CD14-positive monocyte (primary cell): ENCODE measurements around the gene ZSCAN5C. TPM values are rescaled to one million over a fixed set of nuclear protein-coding genes. Genes with fewer than 3 reads are reported as not detected.
"Not testable (repeated sequence)": the region's sequence is repeated elsewhere in the genome, so short reads cannot be mapped to it uniquely, and the experiment has no call there.

Source experiments
- DNase-seq, 3 donors: peaks; one replicate each; pipeline ENCODE4 v3.0.0-alpha.2; 2011 to 2022
- H2AFZ ChIP-seq: 2 replicates; pipeline ENCODE4 v1.6.0; 2012; ENCODE audit warnings: mild to moderate bottlenecking, low read depth, low read length, inconsistent platforms; ENCODE audit not compliant: insufficient read depth, poor library complexity, severe bottlenecking
- H3K27ac ChIP-seq, 2 donors: 1 replicate in 1 of 2; 2 replicates in 1 of 2; pipeline ENCODE4 v1.5.1; 2012 to 2013; ENCODE audit warnings: low read length in 2 of 2, control low read depth in 1 of 2, inconsistent platforms in 1 of 2, low read depth in 1 of 2, mild to moderate bottlenecking in 1 of 2
- H3K27me3 ChIP-seq, 2 donors: one replicate each; pipeline versions ENCODE4 v1.6.0 to v1.6.1; 2011 to 2013; ENCODE audit warnings: low read length in 2 of 2; ENCODE audit not compliant: control insufficient read depth in 2 of 2, insufficient read depth in 2 of 2
- H3K36me3 ChIP-seq, 2 donors: replicated peaks in 1 of 2; 1 replicate in 1 of 2; 2 replicates in 1 of 2; pipeline versions ENCODE4 v1.5.1 to v1.6.1; 2012 to 2013; ENCODE audit warnings: low read length in 2 of 2, control low read depth in 1 of 2, inconsistent platforms in 1 of 2, mild to moderate bottlenecking in 1 of 2; ENCODE audit not compliant: insufficient read depth in 2 of 2, control insufficient read depth in 1 of 2
- H3K4me1 ChIP-seq, 2 donors: 1 replicate in 1 of 2; 2 replicates in 1 of 2; pipeline versions ENCODE4 v1.5.1 to v1.6.1; 2012 to 2013; ENCODE audit warnings: low read length in 2 of 2, control low read depth in 1 of 2, inconsistent platforms in 1 of 2, mild to moderate bottlenecking in 1 of 2, moderate library complexity in 1 of 2; ENCODE audit not compliant: insufficient read depth in 2 of 2, control insufficient read depth in 1 of 2
- H3K4me2 ChIP-seq: replicated peaks from 2 replicates; pipeline ENCODE3; 2012; ENCODE audit warnings: low read length, moderate library complexity, mild to moderate bottlenecking; ENCODE audit not compliant: poor library complexity, severe bottlenecking; ENCODE audit errors: extremely low read depth
- H3K4me3 ChIP-seq, 3 experiments: fragments of 200-600 bp in 1 of 3; sonication (generic) in 1 of 3; replicated peaks in 1 of 3; 1 replicate in 2 of 3; 2 replicates in 1 of 3; pipeline ENCODE4 v1.5.1; 2011 to 2013; ENCODE audit warnings: low read length in 3 of 3, mild to moderate bottlenecking in 3 of 3, control low read depth in 2 of 3, low read depth in 2 of 3, inconsistent platforms in 1 of 3, moderate library complexity in 1 of 3
- H3K79me2 ChIP-seq: 2 replicates; pipeline ENCODE4 v1.6.0; 2012; ENCODE audit warnings: mild to moderate bottlenecking, control low read depth, inconsistent platforms, low read length, moderate library complexity; ENCODE audit not compliant: insufficient read depth
- H3K9ac ChIP-seq: 2 replicates; pipeline ENCODE4 v1.6.0; 2017; ENCODE audit warnings: low read length, mild to moderate bottlenecking; ENCODE audit not compliant: insufficient read depth, poor library complexity, severe bottlenecking
- H3K9me3 ChIP-seq, 2 donors: replicated peaks in 1 of 2; 1 replicate in 1 of 2; 2 replicates in 1 of 2; pipeline versions ENCODE4 v1.5.1 to v1.6.1; 2012 to 2013; ENCODE audit warnings: low read length in 2 of 2, control low read depth in 1 of 2; ENCODE audit not compliant: control insufficient read depth in 1 of 2, insufficient read depth in 1 of 2
- H4K20me1 ChIP-seq: 2 replicates; pipeline ENCODE4 v1.6.0; 2012; ENCODE audit warnings: mild to moderate bottlenecking, low read length, control low read depth, moderate library complexity; ENCODE audit not compliant: insufficient read depth
- H3K27ac Mint-ChIP-seq, 7 donors: one replicate each; pipeline ENCODE4 v1.8.0; 2020; ENCODE audit warnings: mild to moderate bottlenecking in 7 of 7, mixed read lengths in 7 of 7, moderate library complexity in 6 of 7, inconsistent platforms in 2 of 7
- H3K27me3 Mint-ChIP-seq, 3 donors: one replicate each; pipeline ENCODE4 v1.8.0; 2021 to 2022; ENCODE audit warnings: low read depth in 3 of 3, mild to moderate bottlenecking in 3 of 3, mixed read lengths in 3 of 3, moderate library complexity in 3 of 3, inconsistent platforms in 1 of 3
- H3K36me3 Mint-ChIP-seq, 2 donors: one replicate each; pipeline ENCODE4 v1.8.0; 2020; ENCODE audit warnings: mixed read lengths in 2 of 2, inconsistent platforms in 1 of 2, mild to moderate bottlenecking in 1 of 2
- H3K4me1 Mint-ChIP-seq: one replicate; pipeline ENCODE4 v1.8.0; 2020; ENCODE audit warnings: mild to moderate bottlenecking, mixed read lengths
- H3K4me3 Mint-ChIP-seq, 2 donors: one replicate each; pipeline ENCODE4 v1.8.0; 2020; ENCODE audit warnings: mild to moderate bottlenecking in 2 of 2, mixed read lengths in 2 of 2, moderate library complexity in 1 of 2
- H3K9me3 Mint-ChIP-seq, 7 donors: one replicate each; pipeline ENCODE4 v1.8.0; 2020 to 2022; ENCODE audit warnings: mixed read lengths in 7 of 7, mild to moderate bottlenecking in 6 of 7, moderate library complexity in 6 of 7, inconsistent platforms in 2 of 7
- WGBS: methylation state at CpG from one replicate; pipeline ENCODE4 v1.1.5; 2013; ENCODE audit warnings: missing lambda C conversion rate; ENCODE audit not compliant: insufficient coverage; 5-methylcytosine and 5-hydroxymethylcytosine counted together
- intact Hi-C, 2 donors: fragments of 100-400 bp; cut with micrococcal nuclease; formaldehyde crosslinking; loops; one replicate each; pipeline versions ENCODE4 v1.15.0 to v1.15.1; 2023
- polyA plus RNA-seq, 3 donors: library from polyadenylated mRNA; depleted of rRNA in 1 of 3; unstranded in 2 of 3; stranded (reverse) in 1 of 3; fragments of 300-500 nt in 2 of 3; fragments of >200 nt in 1 of 3; fragmentation: Illumina TruSeq in 2 of 3; gene quantifications; 1 replicate in 2 of 3; 2 replicates in 1 of 3; pipeline ENCODE4 v1.2.3, GENCODE V29; 2012 to 2021
- TF ChIP-seq, protein P1 (sequence below): fragments of 200-600 bp; IDR thresholded peaks from one replicate; pipeline ENCODE4 v1.8.0; 2022; ENCODE audit warnings: antibody characterized with exemption, mild to moderate bottlenecking

The ZSCAN5C gene
- polyA plus RNA-seq, 3 donors, result not detected

DNA sequence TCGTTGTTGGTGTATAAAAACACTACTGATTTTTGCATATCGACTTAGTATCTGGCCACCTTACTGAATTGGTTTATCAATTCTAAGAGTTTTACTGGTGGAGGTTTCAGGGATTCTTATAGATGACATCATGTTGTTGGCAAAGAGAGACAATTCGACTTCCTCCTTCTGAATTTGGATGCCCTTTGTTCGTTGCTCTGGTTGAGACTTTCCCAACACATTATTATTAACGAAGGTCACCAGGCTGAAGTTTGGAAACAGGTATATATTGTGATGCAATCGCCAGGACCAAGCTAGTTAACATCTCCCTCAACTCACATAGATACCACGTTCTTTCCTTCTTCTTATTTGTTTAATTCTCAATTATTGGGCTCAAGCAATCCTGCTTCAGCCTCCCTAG, 2.4 kb upstream of the ZSCAN5C start:
- no peaks in the 10 kb centered on the region for H3K9me3 ChIP-seq
- no peak overlapping the region for H2AFZ ChIP-seq
- no peak overlapping the region for H3K4me3 ChIP-seq
- Mint-ChIP-seq H3K9me3 (peaks cover 0 to 3% (median 2%) of the 10 kb centered on the region in 7 donors), H3K36me3 (no peaks in the 10 kb centered on the region), H3K4me1 (no peaks in the 10 kb centered on the region), H3K27ac (no peak overlapping the region), H3K4me3 (no peak overlapping the region), H3K27me3 (peaks cover 6 to 15% (median 8%) of the 10 kb centered on the region in 3 donors)
- no peak overlapping the region for H3K4me2 ChIP-seq
- intact Hi-C loops, result no loop called here
- H3K36me3 ChIP-seq, result no peaks in the 10 kb centered on the region
- H4K20me1 ChIP-seq, result no peaks in the 10 kb centered on the region
- no peaks in the 10 kb centered on the region for H3K27me3 ChIP-seq
- H3K4me1 ChIP-seq, result no peaks in the 10 kb centered on the region
- no peaks in the 10 kb centered on the region for H3K79me2 ChIP-seq
- DNase-seq, result no peak
- no peak overlapping the region for H3K9ac ChIP-seq
- TF ChIP-seq, protein P1, sequence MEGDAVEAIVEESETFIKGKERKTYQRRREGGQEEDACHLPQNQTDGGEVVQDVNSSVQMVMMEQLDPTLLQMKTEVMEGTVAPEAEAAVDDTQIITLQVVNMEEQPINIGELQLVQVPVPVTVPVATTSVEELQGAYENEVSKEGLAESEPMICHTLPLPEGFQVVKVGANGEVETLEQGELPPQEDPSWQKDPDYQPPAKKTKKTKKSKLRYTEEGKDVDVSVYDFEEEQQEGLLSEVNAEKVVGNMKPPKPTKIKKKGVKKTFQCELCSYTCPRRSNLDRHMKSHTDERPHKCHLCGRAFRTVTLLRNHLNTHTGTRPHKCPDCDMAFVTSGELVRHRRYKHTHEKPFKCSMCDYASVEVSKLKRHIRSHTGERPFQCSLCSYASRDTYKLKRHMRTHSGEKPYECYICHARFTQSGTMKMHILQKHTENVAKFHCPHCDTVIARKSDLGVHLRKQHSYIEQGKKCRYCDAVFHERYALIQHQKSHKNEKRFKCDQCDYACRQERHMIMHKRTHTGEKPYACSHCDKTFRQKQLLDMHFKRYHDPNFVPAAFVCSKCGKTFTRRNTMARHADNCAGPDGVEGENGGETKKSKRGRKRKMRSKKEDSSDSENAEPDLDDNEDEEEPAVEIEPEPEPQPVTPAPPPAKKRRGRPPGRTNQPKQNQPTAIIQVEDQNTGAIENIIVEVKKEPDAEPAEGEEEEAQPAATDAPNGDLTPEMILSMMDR, result no peak
- H3K27ac ChIP-seq, result no peak overlapping the region
- WGBS, result 100% methylated on average over 1 of the region's 7 CpGs

DNA sequence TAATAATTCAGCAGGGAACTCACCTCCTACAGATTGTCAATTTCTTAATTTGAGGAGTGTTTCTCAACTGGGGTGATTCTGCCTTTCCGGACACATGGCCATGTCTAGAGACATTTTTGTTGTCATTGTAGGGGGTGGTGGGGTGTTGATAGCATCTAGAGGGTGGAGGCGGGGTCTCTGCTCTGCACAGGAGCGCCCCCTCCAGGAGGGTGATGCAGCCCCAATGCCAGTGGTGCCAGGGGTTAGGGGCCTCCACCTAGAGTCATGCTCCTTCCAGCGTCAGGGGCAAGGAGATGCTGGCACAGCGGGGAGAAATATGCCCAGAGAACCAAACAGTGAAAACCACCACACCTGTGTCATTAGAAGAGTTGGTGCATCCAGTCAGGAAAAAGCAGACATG, 5.5 kb downstream of the ZSCAN5C start:
- peaks cover 0 to 18% (median 2%) of the 10 kb centered on the region in 3 donors for H3K27me3 Mint-ChIP-seq
- H3K4me3 Mint-ChIP-seq, H2AFZ ChIP-seq, H3K4me1 ChIP-seq, H4K20me1 ChIP-seq, H3K27ac ChIP-seq, H3K79me2 ChIP-seq, H3K4me1 Mint-ChIP-seq, H3K9me3 Mint-ChIP-seq, H3K9me3 ChIP-seq, H3K4me2 ChIP-seq, H3K4me3 ChIP-seq, H3K27ac Mint-ChIP-seq, H3K27me3 ChIP-seq, intact Hi-C loops, H3K36me3 ChIP-seq, H3K9ac ChIP-seq, H3K36me3 Mint-ChIP-seq, DNase-seq: not testable (repeated sequence)
- WGBS, result 86% methylated on average over 2 of the region's 5 CpGs
